ENCODE data around the gene SPECC1L. TPM values are rescaled to one million over a fixed set of nuclear protein-coding genes. Genes with fewer than 3 reads are reported as not detected.

SPECC1L gene
- total RNA-seq, 1 donor from 2014 or later, result 69.2 TPM

GRCh38 chr22:24394254-24394653 is 123.6 kb downstream of the SPECC1L start:
- Histone ChIP-seq H3K9ac (ENCODE audit: low read length) (no peak overlapping the region), H3K79me2 (ENCODE audit: insufficient read depth, low read length) (no peaks in the 10 kb centered on the region), H3K4me2 (ENCODE audit: low read length) (no peak overlapping the region), H3K9me3 (ENCODE audit: insufficient read depth, low read depth, low read length) (no peaks in the 10 kb centered on the region), H3K27me3 (ENCODE audit: insufficient read depth, low read length) (no peaks in the 10 kb centered on the region), H3K4me1 (ENCODE audit: insufficient read depth, low read length) (peaks cover 7% of the 10 kb centered on the region), H3K27ac (ENCODE audit: low read depth, low read length) (no peak overlapping the region), H3K36me3 (ENCODE audit: insufficient read depth, low read length) (peaks cover 6% of the 10 kb centered on the region), H2AFZ (ENCODE audit: low read depth, low read length) (no peak overlapping the region), H3K4me3 (ENCODE audit: insufficient read depth, low read depth, low read length) (no peak overlapping the region), H4K20me1 (ENCODE audit: insufficient read depth, low read length) (peaks cover 3% of the 10 kb centered on the region)
- no peaks in the 10 kb centered on the region for H3K27me3 Mint-ChIP-seq (ENCODE audit: low read depth, unreplicated experiment)
- no peak for FAIRE-seq
- no peak overlapping the region for H3K27ac Mint-ChIP-seq (ENCODE audit: unreplicated experiment)
- DNase-seq (ENCODE audit: low read depth), result no peak
- H3K4me3 Mint-ChIP-seq (ENCODE audit: unreplicated experiment), result no peak overlapping the region
- H3K4me1 Mint-ChIP-seq (ENCODE audit: low read depth, unreplicated experiment), result peaks cover 31% of the 10 kb centered on the region
- no peaks in the 10 kb centered on the region for H3K9me3 Mint-ChIP-seq (ENCODE audit: unreplicated experiment)
- TF ChIP-seq CTCF (IDR thresholded peaks at IDR 0.05; ENCODE audit: insufficient read depth, low read depth, low read length) (no peak), EZH2 (IDR thresholded peaks at IDR 0.05; ENCODE audit: insufficient read depth, low read length) (no peak)
- peaks cover 19% of the 10 kb centered on the region for H3K36me3 Mint-ChIP-seq (ENCODE audit: low read depth, unreplicated experiment)

GRCh38 chr22:24398409-24398808 is 127.8 kb downstream of the SPECC1L start:
- no peak overlapping the region for H3K9ac ChIP-seq (ENCODE audit: low read length)
- FAIRE-seq (no peak), DNase-seq (ENCODE audit: low read depth) (no peak)
- Mint-ChIP-seq H3K36me3 (ENCODE audit: low read depth, unreplicated experiment) (peaks cover 23% of the 10 kb centered on the region), H3K27me3 (ENCODE audit: low read depth, unreplicated experiment) (no peaks in the 10 kb centered on the region), H3K4me3 (ENCODE audit: unreplicated experiment) (no peak overlapping the region), H3K9me3 (ENCODE audit: unreplicated experiment) (no peaks in the 10 kb centered on the region), H3K4me1 (ENCODE audit: low read depth, unreplicated experiment) (peaks cover 35% of the 10 kb centered on the region), H3K27ac (ENCODE audit: unreplicated experiment) (peak overlapping the region; percentile 27)
- H4K20me1 ChIP-seq (ENCODE audit: insufficient read depth, low read length), result peaks cover 13% of the 10 kb centered on the region
- peaks cover 15% of the 10 kb centered on the region for H3K4me1 ChIP-seq (ENCODE audit: insufficient read depth, low read length)
- H3K27ac ChIP-seq (ENCODE audit: low read depth, low read length), result no peak overlapping the region
- H3K27me3 ChIP-seq (ENCODE audit: insufficient read depth, low read length), result no peaks in the 10 kb centered on the region
- no peak overlapping the region for H2AFZ ChIP-seq (ENCODE audit: low read depth, low read length)
- H3K79me2 ChIP-seq (ENCODE audit: insufficient read depth, low read length), result no peaks in the 10 kb centered on the region
- no peak overlapping the region for H3K4me3 ChIP-seq (ENCODE audit: insufficient read depth, low read depth, low read length)
- H3K4me2 ChIP-seq (ENCODE audit: low read length), result no peak overlapping the region
- H3K9me3 ChIP-seq (ENCODE audit: insufficient read depth, low read depth, low read length), result no peaks in the 10 kb centered on the region
- peaks cover 6% of the 10 kb centered on the region for H3K36me3 ChIP-seq (ENCODE audit: insufficient read depth, low read length)
- TF ChIP-seq EZH2 (IDR thresholded peaks at IDR 0.05; ENCODE audit: insufficient read depth, low read length), result no peak
- no peak for TF ChIP-seq CTCF (IDR thresholded peaks at IDR 0.05; ENCODE audit: insufficient read depth, low read depth, low read length)

- Histone ChIP-seq H4K20me1 (ENCODE audit: insufficient read depth, low read length) (peaks cover 10% of the 10 kb centered on the region), H3K36me3 (ENCODE audit: insufficient read depth, low read length) (peaks cover 6% of the 10 kb centered on the region), H3K9me3 (ENCODE audit: insufficient read depth, low read depth, low read length) (no peaks in the 10 kb centered on the region), H3K9ac (ENCODE audit: low read length) (no peak overlapping the region), H3K79me2 (ENCODE audit: insufficient read depth, low read length) (peaks cover 2% of the 10 kb centered on the region), H3K27ac (ENCODE audit: low read depth, low read length) (no peak overlapping the region), H3K27me3 (ENCODE audit: insufficient read depth, low read length) (no peaks in the 10 kb centered on the region), H3K4me3 (ENCODE audit: insufficient read depth, low read depth, low read length) (no peak overlapping the region), H2AFZ (ENCODE audit: low read depth, low read length) (no peak overlapping the region), H3K4me2 (ENCODE audit: low read length) (peak overlapping the region; percentile 16), H3K4me1 (ENCODE audit: insufficient read depth, low read length) (peaks cover 15% of the 10 kb centered on the region)
- H3K36me3 Mint-ChIP-seq (ENCODE audit: low read depth, unreplicated experiment), result peaks cover 27% of the 10 kb centered on the region
- FAIRE-seq (peak; percentile 50), DNase-seq (ENCODE audit: low read depth) (no peak)
- no peak overlapping the region for H3K27ac Mint-ChIP-seq (ENCODE audit: unreplicated experiment)
- no peaks in the 10 kb centered on the region for H3K27me3 Mint-ChIP-seq (ENCODE audit: low read depth, unreplicated experiment)
- no peaks in the 10 kb centered on the region for H3K9me3 Mint-ChIP-seq (ENCODE audit: unreplicated experiment)
- no peak for TF ChIP-seq CTCF (IDR thresholded peaks at IDR 0.05; ENCODE audit: insufficient read depth, low read depth, low read length)
- TF ChIP-seq EZH2 (IDR thresholded peaks at IDR 0.05; ENCODE audit: insufficient read depth, low read length), result no peak
- H3K4me1 Mint-ChIP-seq (ENCODE audit: low read depth, unreplicated experiment), result peaks cover 40% of the 10 kb centered on the region
- no peak overlapping the region for H3K4me3 Mint-ChIP-seq (ENCODE audit: unreplicated experiment)
Measured at GRCh38 chr22:24400034-24400725, 129.5 kb downstream of the SPECC1L start.
